GM12878 (cell line): ENCODE data around the gene REPS2. TPM values are rescaled to one million over a fixed set of nuclear protein-coding genes. Genes with fewer than 3 reads are reported as not detected.
A peak's percentile ranks its signal among the peaks of the same experiment; 100 is the strongest.

Source experiments
- IRF3 ChIP-seq: fragments of 450-650 bp; IDR thresholded peaks from 2 replicates; pipeline ENCODE4 v1.6.1; 2014; ENCODE audit warnings: mild to moderate bottlenecking
- JUNB ChIP-seq: IDR thresholded peaks from 2 replicates; pipeline ENCODE4 v1.6.1; 2016; ENCODE audit warnings: antibody characterized with exemption, mild to moderate bottlenecking
- KLF5 ChIP-seq: fragments of 450-650 bp; IDR thresholded peaks from 2 replicates; pipeline ENCODE4 v1.6.1; 2014; ENCODE audit warnings: mild to moderate bottlenecking; ENCODE audit not compliant: partially characterized antibody
- NRF1 ChIP-seq: conservative IDR thresholded peaks from 2 replicates; pipeline ENCODE4 v1.6.1; 2011; ENCODE audit warnings: mild to moderate bottlenecking, low read depth, low read length, improper control_type of control experiment
- PRDM15 ChIP-seq: fragments of 450-650 bp; formaldehyde crosslinking; IDR thresholded peaks from 2 replicates; pipeline ENCODE4 v1.4.0; 2020; ENCODE audit warnings: mild to moderate bottlenecking, moderate library complexity
- SREBF1 ChIP-seq: IDR thresholded peaks from 2 replicates; pipeline ENCODE4 v1.6.1; 2012; ENCODE audit warnings: mild to moderate bottlenecking, low read length
- SUPT20H ChIP-seq: IDR thresholded peaks from 2 replicates; pipeline ENCODE4 v1.6.1; 2011; ENCODE audit warnings: low read depth, mild to moderate bottlenecking, low read length, moderate library complexity, borderline replicate concordance; ENCODE audit not compliant: control insufficient read depth
- TBL1XR1 ChIP-seq: IDR thresholded peaks from 2 replicates; pipeline ENCODE4 v1.6.1; 2012; ENCODE audit warnings: low read depth, low read length, improper control_type of control experiment
- polyA plus RNA-seq, 11 experiments: library from polyadenylated mRNA; depleted of rRNA in 4 of 11; unstranded in 6 of 11; stranded (reverse) in 5 of 11; fragments of >200 nt; fragmentation: Nextera tagmentation in 4 of 11; fragmentation: Illumina TruSeq in 1 of 11; extraction: Ambion mirVana in 4 of 11; extraction: Trizol in 1 of 11; gene quantifications; 1 replicate in 1 of 11; 2 replicates in 10 of 11; pipeline versions ENCODE4 v1.2.1 to v1.2.3, GENCODE V29; 2011 to 2016; ENCODE audit warnings: inconsistent platforms in 2 of 11, missing spikeins in 2 of 11, low read depth in 1 of 11
- total RNA-seq, 4 experiments: library from RNA; depleted of rRNA in 3 of 4; stranded (reverse); fragments of >200 nt in 3 of 4; fragmentation: Illumina TruSeq in 1 of 4; extraction: Trizol in 1 of 4; gene quantifications; 2 replicates each; pipeline versions ENCODE4 v1.2.1 to v1.2.3, GENCODE V29; 2013 to 2021

Gene REPS2
- total and polyA plus RNA-seq, 10 of the 15 experiments (the other 5 are each of a cell fraction or from before 2014, with no cell fraction given), result 2.1 to 6.8 (median 3.9) TPM

GRCh38 chrX:17098516-17099247, 152.2 kb downstream of the REPS2 start (continued):
- TF ChIP-seq PRDM15 (CRISPR knock-in tag), result no peak
- peak; percentile 87 for TF ChIP-seq JUNB
- TF ChIP-seq SREBF1, result no peak
- TF ChIP-seq KLF5, result no peak
- no peak for TF ChIP-seq IRF3
- TF ChIP-seq SUPT20H, result no peak
- no peak for TF ChIP-seq TBL1XR1
- no peak for TF ChIP-seq NRF1
